CD14-positive monocyte (primary cell): ENCODE measurements around the gene ZFPL1. TPM values are rescaled to one million over a fixed set of nuclear protein-coding genes. Genes with fewer than 3 reads are reported as not detected.

Experiments used
- DNase-seq, 3 donors: peaks; one replicate each; pipeline ENCODE4 v3.0.0-alpha.2; 2011 to 2022
- H2AFZ ChIP-seq: 2 replicates; pipeline ENCODE4 v1.6.0; 2012; ENCODE audit warnings: mild to moderate bottlenecking, low read depth, low read length, inconsistent platforms; ENCODE audit not compliant: insufficient read depth, poor library complexity, severe bottlenecking
- H3K27ac ChIP-seq, 2 donors: 1 replicate in 1 of 2; 2 replicates in 1 of 2; pipeline ENCODE4 v1.5.1; 2012 to 2013; ENCODE audit warnings: low read length in 2 of 2, control low read depth in 1 of 2, inconsistent platforms in 1 of 2, low read depth in 1 of 2, mild to moderate bottlenecking in 1 of 2
- H3K27me3 ChIP-seq, 2 donors: one replicate each; pipeline versions ENCODE4 v1.6.0 to v1.6.1; 2011 to 2013; ENCODE audit warnings: low read length in 2 of 2; ENCODE audit not compliant: control insufficient read depth in 2 of 2, insufficient read depth in 2 of 2
- H3K36me3 ChIP-seq, 2 donors: replicated peaks in 1 of 2; 1 replicate in 1 of 2; 2 replicates in 1 of 2; pipeline versions ENCODE4 v1.5.1 to v1.6.1; 2012 to 2013; ENCODE audit warnings: low read length in 2 of 2, control low read depth in 1 of 2, inconsistent platforms in 1 of 2, mild to moderate bottlenecking in 1 of 2; ENCODE audit not compliant: insufficient read depth in 2 of 2, control insufficient read depth in 1 of 2
- H3K4me1 ChIP-seq, 2 donors: 1 replicate in 1 of 2; 2 replicates in 1 of 2; pipeline versions ENCODE4 v1.5.1 to v1.6.1; 2012 to 2013; ENCODE audit warnings: low read length in 2 of 2, control low read depth in 1 of 2, inconsistent platforms in 1 of 2, mild to moderate bottlenecking in 1 of 2, moderate library complexity in 1 of 2; ENCODE audit not compliant: insufficient read depth in 2 of 2, control insufficient read depth in 1 of 2
- H3K4me2 ChIP-seq: replicated peaks from 2 replicates; pipeline ENCODE3; 2012; ENCODE audit warnings: low read length, moderate library complexity, mild to moderate bottlenecking; ENCODE audit not compliant: poor library complexity, severe bottlenecking; ENCODE audit errors: extremely low read depth
- H3K4me3 ChIP-seq, 3 experiments: fragments of 200-600 bp in 1 of 3; sonication (generic) in 1 of 3; replicated peaks in 1 of 3; 1 replicate in 2 of 3; 2 replicates in 1 of 3; pipeline ENCODE4 v1.5.1; 2011 to 2013; ENCODE audit warnings: low read length in 3 of 3, mild to moderate bottlenecking in 3 of 3, control low read depth in 2 of 3, low read depth in 2 of 3, inconsistent platforms in 1 of 3, moderate library complexity in 1 of 3
- H3K79me2 ChIP-seq: 2 replicates; pipeline ENCODE4 v1.6.0; 2012; ENCODE audit warnings: mild to moderate bottlenecking, control low read depth, inconsistent platforms, low read length, moderate library complexity; ENCODE audit not compliant: insufficient read depth
- H3K9ac ChIP-seq: 2 replicates; pipeline ENCODE4 v1.6.0; 2017; ENCODE audit warnings: low read length, mild to moderate bottlenecking; ENCODE audit not compliant: insufficient read depth, poor library complexity, severe bottlenecking
- H3K9me3 ChIP-seq, 2 donors: replicated peaks in 1 of 2; 1 replicate in 1 of 2; 2 replicates in 1 of 2; pipeline versions ENCODE4 v1.5.1 to v1.6.1; 2012 to 2013; ENCODE audit warnings: low read length in 2 of 2, control low read depth in 1 of 2; ENCODE audit not compliant: control insufficient read depth in 1 of 2, insufficient read depth in 1 of 2
- H4K20me1 ChIP-seq: 2 replicates; pipeline ENCODE4 v1.6.0; 2012; ENCODE audit warnings: mild to moderate bottlenecking, low read length, control low read depth, moderate library complexity; ENCODE audit not compliant: insufficient read depth
- H3K27ac Mint-ChIP-seq, 7 donors: one replicate each; pipeline ENCODE4 v1.8.0; 2020; ENCODE audit warnings: mild to moderate bottlenecking in 7 of 7, mixed read lengths in 7 of 7, moderate library complexity in 6 of 7, inconsistent platforms in 2 of 7
- H3K27me3 Mint-ChIP-seq, 3 donors: one replicate each; pipeline ENCODE4 v1.8.0; 2021 to 2022; ENCODE audit warnings: low read depth in 3 of 3, mild to moderate bottlenecking in 3 of 3, mixed read lengths in 3 of 3, moderate library complexity in 3 of 3, inconsistent platforms in 1 of 3
- H3K36me3 Mint-ChIP-seq, 2 donors: one replicate each; pipeline ENCODE4 v1.8.0; 2020; ENCODE audit warnings: mixed read lengths in 2 of 2, inconsistent platforms in 1 of 2, mild to moderate bottlenecking in 1 of 2
- H3K4me1 Mint-ChIP-seq: one replicate; pipeline ENCODE4 v1.8.0; 2020; ENCODE audit warnings: mild to moderate bottlenecking, mixed read lengths
- H3K4me3 Mint-ChIP-seq, 2 donors: one replicate each; pipeline ENCODE4 v1.8.0; 2020; ENCODE audit warnings: mild to moderate bottlenecking in 2 of 2, mixed read lengths in 2 of 2, moderate library complexity in 1 of 2
- H3K9me3 Mint-ChIP-seq, 7 donors: one replicate each; pipeline ENCODE4 v1.8.0; 2020 to 2022; ENCODE audit warnings: mixed read lengths in 7 of 7, mild to moderate bottlenecking in 6 of 7, moderate library complexity in 6 of 7, inconsistent platforms in 2 of 7
- WGBS: methylation state at CpG from one replicate; pipeline ENCODE4 v1.1.5; 2013; ENCODE audit warnings: missing lambda C conversion rate; ENCODE audit not compliant: insufficient coverage; 5-methylcytosine and 5-hydroxymethylcytosine counted together
- intact Hi-C, 2 donors: fragments of 100-400 bp; cut with micrococcal nuclease; formaldehyde crosslinking; loops; one replicate each; pipeline versions ENCODE4 v1.15.0 to v1.15.1; 2023
- polyA plus RNA-seq, 3 donors: library from polyadenylated mRNA; depleted of rRNA in 1 of 3; unstranded in 2 of 3; stranded (reverse) in 1 of 3; fragments of 300-500 nt in 2 of 3; fragments of >200 nt in 1 of 3; fragmentation: Illumina TruSeq in 2 of 3; gene quantifications; 1 replicate in 2 of 3; 2 replicates in 1 of 3; pipeline ENCODE4 v1.2.3, GENCODE V29; 2012 to 2021
- TF ChIP-seq, protein P1 (sequence below): fragments of 200-600 bp; IDR thresholded peaks from one replicate; pipeline ENCODE4 v1.8.0; 2022; ENCODE audit warnings: antibody characterized with exemption, mild to moderate bottlenecking

The ZFPL1 gene
- polyA plus RNA-seq, 3 donors, result 25.1 to 41.1 (median 27.2) TPM

DNA sequence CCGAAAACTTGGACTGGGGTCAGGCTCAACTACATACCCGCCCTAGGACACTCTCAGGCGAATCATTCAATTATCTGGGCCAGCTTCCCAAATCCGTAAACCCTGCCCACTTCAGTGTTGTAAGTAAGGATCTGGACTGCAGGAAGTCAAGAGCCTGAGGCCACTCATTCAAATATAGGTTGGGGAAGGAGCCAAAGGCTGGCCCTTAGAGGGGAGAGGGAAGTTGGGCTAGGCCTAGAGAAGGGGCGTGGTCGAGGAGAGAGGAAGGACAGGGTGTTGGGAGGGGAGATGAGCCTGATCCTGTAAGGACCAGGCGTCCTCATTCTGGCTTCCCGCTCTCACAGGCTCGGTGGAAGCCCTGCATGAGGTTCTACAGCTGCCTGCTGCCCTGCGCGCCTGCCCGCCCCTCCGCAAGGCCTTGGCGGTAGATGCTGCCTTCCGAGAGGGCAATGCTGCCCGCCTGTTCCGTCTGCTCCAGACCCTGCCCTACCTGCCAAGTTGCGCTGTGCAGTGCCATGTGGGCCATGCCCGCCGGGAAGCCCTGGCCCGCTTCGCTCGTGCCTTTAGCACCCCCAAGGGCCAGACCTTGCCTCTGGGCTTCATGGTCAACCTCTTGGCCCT is 40.0 kb upstream of the ZFPL1 start:
- TF ChIP-seq, protein P1, sequence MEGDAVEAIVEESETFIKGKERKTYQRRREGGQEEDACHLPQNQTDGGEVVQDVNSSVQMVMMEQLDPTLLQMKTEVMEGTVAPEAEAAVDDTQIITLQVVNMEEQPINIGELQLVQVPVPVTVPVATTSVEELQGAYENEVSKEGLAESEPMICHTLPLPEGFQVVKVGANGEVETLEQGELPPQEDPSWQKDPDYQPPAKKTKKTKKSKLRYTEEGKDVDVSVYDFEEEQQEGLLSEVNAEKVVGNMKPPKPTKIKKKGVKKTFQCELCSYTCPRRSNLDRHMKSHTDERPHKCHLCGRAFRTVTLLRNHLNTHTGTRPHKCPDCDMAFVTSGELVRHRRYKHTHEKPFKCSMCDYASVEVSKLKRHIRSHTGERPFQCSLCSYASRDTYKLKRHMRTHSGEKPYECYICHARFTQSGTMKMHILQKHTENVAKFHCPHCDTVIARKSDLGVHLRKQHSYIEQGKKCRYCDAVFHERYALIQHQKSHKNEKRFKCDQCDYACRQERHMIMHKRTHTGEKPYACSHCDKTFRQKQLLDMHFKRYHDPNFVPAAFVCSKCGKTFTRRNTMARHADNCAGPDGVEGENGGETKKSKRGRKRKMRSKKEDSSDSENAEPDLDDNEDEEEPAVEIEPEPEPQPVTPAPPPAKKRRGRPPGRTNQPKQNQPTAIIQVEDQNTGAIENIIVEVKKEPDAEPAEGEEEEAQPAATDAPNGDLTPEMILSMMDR, result no peak
- Histone ChIP-seq H3K4me3 (peak overlapping the region in 1 of 3 experiments; percentile 42), H3K27me3 (peaks cover 0 to 3% of the 10 kb centered on the region in 2 donors), H3K4me1 (peaks cover 57 to 80% of the 10 kb centered on the region in 2 donors), H2AFZ (peak overlapping the region; percentile 12), H3K9me3 (no peaks in the 10 kb centered on the region), H3K36me3 (peaks cover 3 to 16% of the 10 kb centered on the region in 2 donors), H3K4me2 (peak overlapping the region; percentile 31), H3K9ac (no peak overlapping the region), H3K79me2 (peaks cover 29% of the 10 kb centered on the region), H4K20me1 (peaks cover 4% of the 10 kb centered on the region), H3K27ac (peak overlapping the region; percentile 3 to 4)
- intact Hi-C loops, result no loop called here
- Mint-ChIP-seq H3K27ac (peak overlapping the region; percentile 43 to 85 (median 71)), H3K36me3 (peaks cover 0 to 22% of the 10 kb centered on the region in 2 donors), H3K4me1 (peaks cover 51% of the 10 kb centered on the region), H3K9me3 (no peaks in the 10 kb centered on the region), H3K4me3 (peak overlapping the region in 1 of 2 donors; percentile 53), H3K27me3 (peaks cover 0 to 9% (median 2%) of the 10 kb centered on the region in 3 donors)
- peak; percentile 71 to 73 (median 71) for DNase-seq
- 81% methylated on average over 16 of the region's 23 CpGs for WGBS

DNA sequence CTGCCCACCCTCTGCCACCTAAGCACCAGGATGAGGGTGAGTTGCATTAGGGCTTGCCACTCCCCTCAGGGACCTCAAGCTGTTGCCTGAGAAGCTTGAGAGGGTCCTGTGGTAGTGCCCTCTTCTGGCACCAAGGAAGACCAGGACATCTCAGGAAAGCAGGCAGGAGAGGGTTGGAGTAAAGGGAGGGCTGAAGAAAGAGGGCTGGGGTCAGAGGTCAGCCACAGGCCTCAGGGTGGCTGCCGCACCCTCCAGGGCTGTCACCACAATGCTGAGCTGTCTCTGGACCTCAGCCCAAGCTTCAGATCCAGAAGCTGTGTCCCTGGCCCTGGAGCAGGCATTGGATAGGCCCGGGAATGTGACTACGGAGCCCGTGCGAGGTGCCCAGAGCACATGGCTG is 39.0 kb upstream of the ZFPL1 start:
- no peak overlapping the region for H3K4me3 ChIP-seq
- no peak overlapping the region for H3K27ac ChIP-seq
- intact Hi-C loops, result no loop called here

More for the DNA sequence above, 39.0 kb upstream of the ZFPL1 start:
- no peak overlapping the region for H3K4me2 ChIP-seq
- peaks cover 29% of the 10 kb centered on the region for H3K79me2 ChIP-seq
- Mint-ChIP-seq H3K27ac (peak overlapping the region in 1 of 7 donors; percentile 26), H3K4me1 (peaks cover 51% of the 10 kb centered on the region), H3K4me3 (no peak overlapping the region), H3K9me3 (no peaks in the 10 kb centered on the region), H3K36me3 (peaks cover 0 to 15% of the 10 kb centered on the region in 2 donors), H3K27me3 (peaks cover 0 to 9% (median 2%) of the 10 kb centered on the region in 3 donors)
- no peak overlapping the region for H2AFZ ChIP-seq
- peaks cover 4% of the 10 kb centered on the region for H4K20me1 ChIP-seq
- DNase-seq, result no peak
- no peak overlapping the region for H3K9ac ChIP-seq
- H3K27me3 ChIP-seq, result peaks cover 0 to 3% of the 10 kb centered on the region in 2 donors
- H3K4me1 ChIP-seq, result peaks cover 56 to 72% of the 10 kb centered on the region in 2 donors
- H3K9me3 ChIP-seq, result no peaks in the 10 kb centered on the region
- TF ChIP-seq, protein P1, result no peak
- peaks cover 3 to 10% of the 10 kb centered on the region in 2 donors for H3K36me3 ChIP-seq
- WGBS, result 98% methylated on average over 5 of the region's 5 CpGs
